Vagina (tissue), 2 donors: Measurements from ENCODE around the gene AP5M1.

Source experiments
- POLR2A ChIP-seq, 2 donors: fragments of 450-650 bp; IDR thresholded peaks; one replicate each; pipeline ENCODE4 v1.6.1; 2017; ENCODE audit warnings: antibody characterized with exemption in 2 of 2, mild to moderate bottlenecking in 2 of 2, moderate library complexity in 2 of 2
- TF ChIP-seq, protein P1 (sequence below), 3 experiments: fragments of 450-650 bp in 2 of 3; fragments of 200-600 bp in 1 of 3; sonication (generic) in 1 of 3; IDR thresholded peaks; one replicate each; pipeline ENCODE4 v1.5.1; 2017 to 2019; ENCODE audit warnings: antibody characterized with exemption in 3 of 3, mild to moderate bottlenecking in 2 of 3, moderate library complexity in 2 of 3

GRCh38 chr14:57302883-57303282 is 34.1 kb downstream of the AP5M1 start:
- TF ChIP-seq, protein P1, sequence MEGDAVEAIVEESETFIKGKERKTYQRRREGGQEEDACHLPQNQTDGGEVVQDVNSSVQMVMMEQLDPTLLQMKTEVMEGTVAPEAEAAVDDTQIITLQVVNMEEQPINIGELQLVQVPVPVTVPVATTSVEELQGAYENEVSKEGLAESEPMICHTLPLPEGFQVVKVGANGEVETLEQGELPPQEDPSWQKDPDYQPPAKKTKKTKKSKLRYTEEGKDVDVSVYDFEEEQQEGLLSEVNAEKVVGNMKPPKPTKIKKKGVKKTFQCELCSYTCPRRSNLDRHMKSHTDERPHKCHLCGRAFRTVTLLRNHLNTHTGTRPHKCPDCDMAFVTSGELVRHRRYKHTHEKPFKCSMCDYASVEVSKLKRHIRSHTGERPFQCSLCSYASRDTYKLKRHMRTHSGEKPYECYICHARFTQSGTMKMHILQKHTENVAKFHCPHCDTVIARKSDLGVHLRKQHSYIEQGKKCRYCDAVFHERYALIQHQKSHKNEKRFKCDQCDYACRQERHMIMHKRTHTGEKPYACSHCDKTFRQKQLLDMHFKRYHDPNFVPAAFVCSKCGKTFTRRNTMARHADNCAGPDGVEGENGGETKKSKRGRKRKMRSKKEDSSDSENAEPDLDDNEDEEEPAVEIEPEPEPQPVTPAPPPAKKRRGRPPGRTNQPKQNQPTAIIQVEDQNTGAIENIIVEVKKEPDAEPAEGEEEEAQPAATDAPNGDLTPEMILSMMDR (IDR thresholded peaks at IDR 0.05), result no peak
- TF ChIP-seq POLR2A (IDR thresholded peaks at IDR 0.05), result no peak
